ENCODE results near the gene ARF3. TPM values are rescaled to one million over a fixed set of nuclear protein-coding genes. Genes with fewer than 3 reads are reported as not detected.

Gene ARF3
- total and polyA plus RNA-seq, 2 donors from 2014 or later: 111 to 229 TPM

- H3K27me3 ChIP-seq (ENCODE audit: control insufficient read depth, insufficient read depth, low read length): peaks cover 12% of the 10 kb centered on the region
- peak within 1 kb of the TSS in 2 of 3 donors; percentile 36 to 48 for H3K9ac ChIP-seq (ENCODE audit: low read length in 3 of 3)
- peak in 3 of 5 donors; percentile 62 to 86 (median 72) for DNase-seq
Observed at GRCh38 chr12:48999371-49000131, 42.3 kb upstream of the ARF3 start, which contains the start of gene DDN. TSS of gene DDN (minus strand) at chr12:48999375. CDS start at chr12:48999287, 88 bp downstream.

GRCh38 chr12:48998497-48999353, 41.4 kb upstream of the ARF3 start:
- peak overlapping the region; percentile 35 to 50 (median 48) for H3K4me3 ChIP-seq (ENCODE audit: low read length in 3 of 3)
- H3K27me3 ChIP-seq (ENCODE audit: control insufficient read depth, insufficient read depth, low read length): peaks cover 18% of the 10 kb centered on the region
- no peak for TF ChIP-seq CTCF (IDR thresholded peaks at IDR 0.05; ENCODE audit: borderline replicate concordance, extremely low read depth, insufficient read depth)
- H3K27ac ChIP-seq (ENCODE audit: low read depth in 2 of 2, low read length in 2 of 2): no peak overlapping the region
- intact Hi-C loops (cut with DNase I): no loop called here
- no peak overlapping the region for H3K9ac ChIP-seq (ENCODE audit: low read length in 3 of 3)
- H3K4me1 ChIP-seq (ENCODE audit: control insufficient read depth in 2 of 3, insufficient read depth in 2 of 3, low read depth in 1 of 3, low read length in 3 of 3): peaks cover 0 to 16% (median 5%) of the 10 kb centered on the region in 3 donors
- no peak for FAIRE-seq
- DNase-seq: peak in 3 of 5 donors; percentile 29 to 70 (median 35)
- no peaks in the 10 kb centered on the region for H3K9me3 ChIP-seq (ENCODE audit: control insufficient read depth in 2 of 3, insufficient read depth in 1 of 3, low read length in 3 of 3)
- H3K36me3 ChIP-seq (ENCODE audit: control insufficient read depth in 2 of 3, insufficient read depth in 3 of 3, low read length in 3 of 3): peaks cover 2 to 18% (median 5%) of the 10 kb centered on the region in 3 donors

More at GRCh38 chr12:48999371-49000131, 42.3 kb upstream of the ARF3 start, which contains the start of gene DDN:
- Histone ChIP-seq H3K9me3 (ENCODE audit: control insufficient read depth in 2 of 3, insufficient read depth in 1 of 3, low read length in 3 of 3) (no peaks in the 10 kb centered on the region), H3K4me1 (ENCODE audit: control insufficient read depth in 2 of 3, insufficient read depth in 2 of 3, low read depth in 1 of 3, low read length in 3 of 3) (peaks cover 0 to 16% (median 5%) of the 10 kb centered on the region in 3 donors), H3K27ac (ENCODE audit: low read depth in 2 of 2, low read length in 2 of 2) (no peak within 1 kb of the TSS), H3K4me3 (ENCODE audit: low read length in 3 of 3) (peak within 1 kb of the TSS; percentile 35 to 50 (median 48)), H3K36me3 (ENCODE audit: control insufficient read depth in 2 of 3, insufficient read depth in 3 of 3, low read length in 3 of 3) (peaks cover 2 to 22% (median 8%) of the 10 kb centered on the region in 3 donors)
- no peak for FAIRE-seq
- intact Hi-C loops (cut with DNase I): no loop called here
- no peak for TF ChIP-seq CTCF (IDR thresholded peaks at IDR 0.05; ENCODE audit: borderline replicate concordance, extremely low read depth, insufficient read depth)

GRCh38 chr12:48997719-48998496, 40.6 kb upstream of the ARF3 start:
- no peak overlapping the region for H3K27ac ChIP-seq (ENCODE audit: low read depth in 2 of 2, low read length in 2 of 2)
- H3K4me3 ChIP-seq (ENCODE audit: low read length in 3 of 3): peak overlapping the region in 1 of 3 donors; percentile 35
- H3K4me1 ChIP-seq (ENCODE audit: control insufficient read depth in 2 of 3, insufficient read depth in 2 of 3, low read depth in 1 of 3, low read length in 3 of 3): peaks cover 0 to 16% (median 5%) of the 10 kb centered on the region in 3 donors
- TF ChIP-seq CTCF (IDR thresholded peaks at IDR 0.05; ENCODE audit: borderline replicate concordance, extremely low read depth, insufficient read depth): no peak
- peaks cover 22% of the 10 kb centered on the region for H3K27me3 ChIP-seq (ENCODE audit: control insufficient read depth, insufficient read depth, low read length)
- no peak overlapping the region for H3K9ac ChIP-seq (ENCODE audit: low read length in 3 of 3)
- intact Hi-C loops (cut with DNase I): no loop called here
- DNase-seq (peak in 2 of 5 donors; percentile 33 to 42), FAIRE-seq (no peak)
- peaks cover 2 to 11% (median 2%) of the 10 kb centered on the region in 3 donors for H3K36me3 ChIP-seq (ENCODE audit: control insufficient read depth in 2 of 3, insufficient read depth in 3 of 3, low read length in 3 of 3)
- H3K9me3 ChIP-seq (ENCODE audit: control insufficient read depth in 2 of 3, insufficient read depth in 1 of 3, low read length in 3 of 3): no peaks in the 10 kb centered on the region
